K562 (cell line): Measurements from ENCODE around the gene ALDH18A1. TPM values are rescaled to one million over a fixed set of nuclear protein-coding genes. Genes with fewer than 3 reads are reported as not detected.
A peak's percentile ranks its signal among the peaks of the same experiment; 100 is the strongest.

Experiments used
- ATAC-seq: fragments of 200-7000 bp; cut with Tn5 transposase; 3 replicates; pipeline ENCODE4 v1.9.1; 2020; ENCODE audit warnings: moderate library complexity
- BruUV-seq: library from RNA; stranded (reverse); fragments of 400-500 nt; replicated peaks from 2 replicates; lab custom pipeline; 2021; lab: Mats Ljungman, UMichigan
- CTCF ChIA-PET: fragments of 300-600 bp; formaldehyde crosslinking; extraction: SDS; loops from one replicate; lab custom pipeline; 2021; ENCODE audit warnings: low intra/inter-chr PET ratio; lab: Yijun Ruan, JAX
- POLR2A ChIA-PET: fragments of 300-600, 350-650 bp; sonication (Branson Sonifier 250); formaldehyde crosslinking; extraction: SDS; loops from one replicate; lab custom pipeline; 2021; ENCODE audit warnings: antibody characterized with exemption, inconsistent platforms; lab: Yijun Ruan, JAX
- DNase-seq, 4 experiments: peaks; one replicate each; pipeline versions ENCODE4 v3.0.0 to v3.0.0-alpha.2; 2011 to 2018; ENCODE audit warnings: low spot score in 3 of 4, mixed read lengths in 3 of 4; ENCODE audit errors: extremely low read depth in 1 of 4
- FAIRE-seq: peaks from 2 replicates; lab custom pipeline; 2011; peaks lifted over from hg19 to GRCh38; lab: Jason Lieb, UNC
- H2AFZ ChIP-seq: 2 replicates; pipeline ENCODE4 v1.6.0; 2011; ENCODE audit warnings: low read depth, low read length, control low read depth, inconsistent platforms
- H3K27ac ChIP-seq: fragments of 200-600 bp; 3 replicates; pipeline ENCODE4 v1.8.0; 2011; ENCODE audit warnings: low read depth, mild to moderate bottlenecking, control low read depth, inconsistent platforms, low read length, moderate library complexity, mixed read lengths; ENCODE audit errors: extremely low read depth
- H3K27me3 ChIP-seq, 2 experiments: fragments of 300-600 bp in 1 of 2; 2 replicates in 1 of 2; 3 replicates in 1 of 2; pipeline versions ENCODE4 v1.6.0 to v1.8.0; 2011; ENCODE audit warnings: inconsistent platforms in 2 of 2, low read length in 2 of 2, mild to moderate bottlenecking in 1 of 2, mixed read lengths in 1 of 2, moderate library complexity in 1 of 2; ENCODE audit not compliant: control insufficient read depth in 2 of 2, insufficient read depth in 2 of 2
- H3K36me3 ChIP-seq: fragments of 300-600 bp; 3 replicates; pipeline ENCODE4 v1.8.0; 2011; ENCODE audit warnings: mild to moderate bottlenecking, low read length, inconsistent platforms; ENCODE audit not compliant: control insufficient read depth, insufficient read depth
- H3K4me1 ChIP-seq, 2 experiments: fragments of 200-600 bp in 1 of 2; replicated peaks in 1 of 2; 2 replicates in 1 of 2; 3 replicates in 1 of 2; pipeline versions ENCODE4 v1.5.1 to v1.8.0; 2011; ENCODE audit warnings: inconsistent platforms in 2 of 2, low read length in 2 of 2, mild to moderate bottlenecking in 1 of 2, mixed read lengths in 1 of 2, moderate library complexity in 1 of 2; ENCODE audit not compliant: control insufficient read depth in 2 of 2, insufficient read depth in 2 of 2
- H3K4me2 ChIP-seq: 2 replicates; pipeline ENCODE4 v1.6.1; 2011; ENCODE audit warnings: low read length, control low read depth, inconsistent platforms, mixed read lengths; ENCODE audit not compliant: insufficient read depth
- H3K4me3 ChIP-seq: fragments of 200-600 bp; sonication (generic), shearing (Covaris generic); 2 replicates; pipeline ENCODE4 v1.5.1; 2016; ENCODE audit warnings: control low read depth, inconsistent platforms
- H3K79me2 ChIP-seq: fragments of 200-600 bp; 3 replicates; pipeline ENCODE4 v1.8.0; 2011; ENCODE audit warnings: low read length, inconsistent platforms; ENCODE audit not compliant: control insufficient read depth, insufficient read depth
- H3K9ac ChIP-seq, 2 experiments: 2 replicates each; pipeline versions ENCODE4 v1.6.0 to v1.6.1; 2011; ENCODE audit warnings: low read depth in 2 of 2, low read length in 2 of 2, control low read depth in 1 of 2, inconsistent platforms in 1 of 2, mild to moderate bottlenecking in 1 of 2, mixed read lengths in 1 of 2; ENCODE audit not compliant: insufficient read depth in 1 of 2
- H3K9me1 ChIP-seq: one replicate; pipeline ENCODE4 v1.6.0; 2011; ENCODE audit warnings: inconsistent platforms, mild to moderate bottlenecking, low read length, moderate library complexity; ENCODE audit not compliant: control insufficient read depth, insufficient read depth
- H3K9me3 ChIP-seq: replicated peaks from 2 replicates; pipeline ENCODE4 v1.5.1; 2011; ENCODE audit warnings: low read depth, low read length, inconsistent platforms; ENCODE audit not compliant: control insufficient read depth, insufficient read depth
- H4K20me1 ChIP-seq: replicated peaks from 2 replicates; pipeline ENCODE4 v1.6.1; 2011; ENCODE audit warnings: low read length, inconsistent platforms, mixed read lengths; ENCODE audit not compliant: control insufficient read depth, insufficient read depth
- CHAMP1 ChIP-seq: fragments of 450-650 bp; IDR thresholded peaks from 2 replicates; pipeline ENCODE4 v1.6.1; 2016; ENCODE audit warnings: mild to moderate bottlenecking
- DPF2 ChIP-seq: fragments of 450-650 bp; IDR thresholded peaks from 2 replicates; pipeline ENCODE4 v1.6.1; 2016
- EP400 ChIP-seq: fragments of 450-650 bp; IDR thresholded peaks from 2 replicates; pipeline ENCODE4 v1.6.1; 2017; ENCODE audit warnings: antibody characterized with exemption, mild to moderate bottlenecking, moderate library complexity
- HNRNPH1 ChIP-seq: fragments of 200-400 bp; formaldehyde crosslinking; optimal IDR thresholded peaks from 2 replicates; pipeline ENCODE3; 2017; ENCODE audit warnings: low read depth, mild to moderate bottlenecking, low read length, moderate library complexity
- NR3C1 ChIP-seq: sonication (generic); formaldehyde crosslinking; IDR thresholded peaks from 2 replicates; pipeline ENCODE4 v1.8.1; 2022; ENCODE audit warnings: missing genetic modification reagents
- TAL1 ChIP-seq: fragments of 450-650 bp; IDR thresholded peaks from 2 replicates; pipeline ENCODE4 v1.6.1; 2016; ENCODE audit warnings: mild to moderate bottlenecking
- TFAP4 ChIP-seq: sonication (generic); formaldehyde crosslinking; IDR thresholded peaks from 2 replicates; pipeline ENCODE4 v1.8.0; 2022; ENCODE audit warnings: missing genetic modification reagents, mild to moderate bottlenecking, moderate library complexity, borderline replicate concordance
- ZFP36 ChIP-seq: fragments of 150-350 bp; IDR thresholded peaks from 2 replicates; pipeline ENCODE4 v1.6.1; 2018; ENCODE audit warnings: low read length, low read depth; ENCODE audit not compliant: partially characterized antibody
- ZNF384 ChIP-seq: IDR thresholded peaks from 2 replicates; pipeline ENCODE4 v1.6.1; 2012; ENCODE audit warnings: low read depth, low read length, improper control_type of control experiment
- WGBS: fragments of 100-300 bp; shearing (Covaris generic); methylation state at CpG from one replicate; pipeline ENCODE4 v1.1.6; 2016; ENCODE audit warnings: low coverage, mixed read lengths; ENCODE audit not compliant: insufficient coverage; ENCODE audit errors: missing lambda C conversion rate; 5-methylcytosine and 5-hydroxymethylcytosine counted together
- in situ Hi-C: fragments of 300-500 bp; cut with MboI; formaldehyde crosslinking; loops from 4 replicates; pipeline ENCODE4 v1.15.0; 2018; ENCODE audit warnings: inconsistent platforms, mixed read lengths
- intact Hi-C: fragments of 100-400 bp; cut with micrococcal nuclease; formaldehyde crosslinking; loops from 2 replicates; pipeline ENCODE4 v1.14.2; 2022
- polyA plus RNA-seq, 8 experiments: library from polyadenylated mRNA; depleted of rRNA in 4 of 8; stranded (reverse) in 5 of 8; unstranded in 3 of 8; fragments of >200 nt; fragmentation: Nextera tagmentation in 2 of 8; fragmentation: Illumina TruSeq in 1 of 8; extraction: Ambion mirVana in 2 of 8; extraction: Trizol in 1 of 8; gene quantifications; 2 replicates each; pipeline versions ENCODE4 v1.2.1 to v1.2.3, GENCODE V29; 2011 to 2014; ENCODE audit warnings: inconsistent platforms in 1 of 8, missing spikeins in 1 of 8
- total RNA-seq, 7 experiments: library from RNA; depleted of rRNA in 6 of 7; stranded (reverse); fragments of >200 nt in 6 of 7; fragmentation: Illumina TruSeq in 2 of 7; extraction: Trizol in 2 of 7; gene quantifications; 2 replicates each; pipeline versions ENCODE4 v1.2.1 to v1.2.3, GENCODE V29; 2011 to 2021; ENCODE audit warnings: low replicate concordance in 1 of 7

The ALDH18A1 gene
- total and polyA plus RNA-seq, 9 of the 15 experiments (the other 6 are each of a cell fraction or from before 2014, with no cell fraction given), result 12.0 to 83.3 (median 43.8) TPM

GRCh38 chr10:95656291-95657164 is at the start of gene ALDH18A1 (continued):
- TF ChIP-seq EP400 (peak; percentile 91), HNRNPH1 (peak; percentile 98), NR3C1 (CRISPR knock-in tag) (no peak), TAL1 (no peak), ZNF384 (no peak), TFAP4 (CRISPR knock-in tag) (peak; percentile 59)
- TF ChIP-seq, all 486 proteins: peak for 68

- DNase-seq, result no peak
- no TSS peak for BruUV-seq
- TF ChIP-seq ZFP36 (peak; percentile 66), DPF2 (no peak), CHAMP1 (no peak)
- TF ChIP-seq, all 486 proteins: peak for 1
- FAIRE-seq, result no peak
- H3K4me3 ChIP-seq, result no peak overlapping the region
- H2AFZ ChIP-seq, result no peak overlapping the region
- intact Hi-C loops (no loop called here), in situ Hi-C loops (no loop called here)
- H3K27ac ChIP-seq, result no peak overlapping the region
- POLR2A ChIA-PET, result no interaction called here
- no peaks in the 10 kb centered on the region for H3K36me3 ChIP-seq
- H3K9me1 ChIP-seq, result no peaks in the 10 kb centered on the region
- H3K27me3 ChIP-seq, result no peaks in the 10 kb centered on the region
- H4K20me1 ChIP-seq, result no peaks in the 10 kb centered on the region
- H3K4me1 ChIP-seq, result peaks cover 0 to 2% of the 10 kb centered on the region in 2 experiments; a peak in 1 of 5 replicates
- CTCF ChIA-PET, result no interaction called here
- no peak for ATAC-seq
- peaks cover 3% of the 10 kb centered on the region for H3K79me2 ChIP-seq
- WGBS, result 0% methylated on average over 2 of the region's 2 CpGs
- H3K4me2 ChIP-seq, result no peak overlapping the region
- no peak overlapping the region for H3K9ac ChIP-seq
- H3K9me3 ChIP-seq, result 0 out of 2 replicates have a peak, but pooled peaks cover 1% of the 10 kb centered on the region
These were observed 41.9 kb upstream of the ALDH18A1 start for GRCh38 chr10:95698415-95698814.
